Measurements from ENCODE around the gene PDZK1IP1. TPM values are rescaled to one million over a fixed set of nuclear protein-coding genes. Genes with fewer than 3 reads are reported as not detected.

PDZK1IP1 gene
- polyA plus RNA-seq, 1 donor from 2014 or later, result not detected

GRCh38 chr1:47191940-47192457 lies 2.2 kb upstream of the PDZK1IP1 start (continued):
- no peak for TF ChIP-seq EZH2 (IDR thresholded peaks at IDR 0.05; ENCODE audit: borderline replicate concordance, insufficient read depth, low read length, poor library complexity, severe bottlenecking)

GRCh38 chr1:47190857-47191256 lies 1.0 kb upstream of the PDZK1IP1 start:
- Histone ChIP-seq H3K4me3 (ENCODE audit: low read length) (no peak overlapping the region), H3K4me2 (ENCODE audit: low read length) (no peak overlapping the region), H4K20me1 (ENCODE audit: insufficient read depth) (no peaks in the 10 kb centered on the region), H3K9ac (ENCODE audit: low read length) (no peak overlapping the region), H3K79me2 (replicated peaks; ENCODE audit: insufficient read depth, low read length) (no peaks in the 10 kb centered on the region), H3K27me3 (ENCODE audit: insufficient read depth, low read depth, low read length) (no peaks in the 10 kb centered on the region), H3K9me3 (ENCODE audit: low read length) (no peaks in the 10 kb centered on the region), H3K36me3 (ENCODE audit: insufficient read depth, low read length) (no peaks in the 10 kb centered on the region), H3F3A (ENCODE audit: insufficient read depth, low read length, poor library complexity, severe bottlenecking) (no peaks in the 10 kb centered on the region), H2AFZ (ENCODE audit: low read depth, low read length) (no peak overlapping the region), H3K27ac (ENCODE audit: low read length) (no peak overlapping the region), H3K9me2 (ENCODE audit: insufficient read depth, low read length) (no peaks in the 10 kb centered on the region)
- TF ChIP-seq MXI1 (conservative IDR thresholded peaks at IDR 0.05; ENCODE audit: poor library complexity, severe bottlenecking) (no peak), EZH2 (IDR thresholded peaks at IDR 0.05; ENCODE audit: borderline replicate concordance, insufficient read depth, low read length, poor library complexity, severe bottlenecking) (no peak), EP300 (conservative IDR thresholded peaks at IDR 0.05; ENCODE audit: poor library complexity, severe bottlenecking) (no peak), POLR2AphosphoS5 (IDR thresholded peaks at IDR 0.05) (no peak), REST (IDR thresholded peaks at IDR 0.05; ENCODE audit: borderline replicate concordance) (no peak), SMC3 (conservative IDR thresholded peaks at IDR 0.05; ENCODE audit: poor library complexity) (no peak), CTCF (IDR thresholded peaks at IDR 0.05; ENCODE audit: poor library complexity, severe bottlenecking) (no peak), TAF1 (IDR thresholded peaks at IDR 0.05; ENCODE audit: low read depth) (no peak)

GRCh38 chr1:47190509-47190855 lies 646 bp upstream of the PDZK1IP1 start:
- TF ChIP-seq POLR2AphosphoS5 (IDR thresholded peaks at IDR 0.05) (no peak), SMC3 (conservative IDR thresholded peaks at IDR 0.05; ENCODE audit: poor library complexity) (no peak)
- Histone ChIP-seq H3K9me3 (ENCODE audit: low read length) (no peaks in the 10 kb centered on the region), H3K4me2 (ENCODE audit: low read length) (no peak overlapping the region), H4K20me1 (ENCODE audit: insufficient read depth) (no peaks in the 10 kb centered on the region), H3K4me3 (ENCODE audit: low read length) (no peak overlapping the region), H3K27me3 (ENCODE audit: insufficient read depth, low read depth, low read length) (no peaks in the 10 kb centered on the region), H3K27ac (ENCODE audit: low read length) (no peak overlapping the region), H3K9ac (ENCODE audit: low read length) (no peak overlapping the region), H2AFZ (ENCODE audit: low read depth, low read length) (no peak overlapping the region), H3K9me2 (ENCODE audit: insufficient read depth, low read length) (no peaks in the 10 kb centered on the region), H3F3A (ENCODE audit: insufficient read depth, low read length, poor library complexity, severe bottlenecking) (no peaks in the 10 kb centered on the region), H3K36me3 (ENCODE audit: insufficient read depth, low read length) (no peaks in the 10 kb centered on the region), H3K79me2 (replicated peaks; ENCODE audit: insufficient read depth, low read length) (no peaks in the 10 kb centered on the region)

Measured in neural cell (in vitro differentiated cells).